Liver (tissue), 9 donors: ENCODE results near the gene CDC6. TPM values are rescaled to one million over a fixed set of nuclear protein-coding genes. Genes with fewer than 3 reads are reported as not detected.
A peak's percentile ranks its signal among the peaks of the same experiment; 100 is the strongest.

Experiments used
- DNase-seq: peaks from one replicate; pipeline ENCODE4 v3.0.0-alpha.2; 2017; ENCODE audit warnings: low spot score
- H3K27ac ChIP-seq, 2 donors: one replicate each; pipeline ENCODE4 v1.7.0; 2013; ENCODE audit warnings: inconsistent platforms in 2 of 2, low read length in 2 of 2, control low read depth in 1 of 2, low read depth in 1 of 2, mild to moderate bottlenecking in 1 of 2
- H3K27me3 ChIP-seq, 4 donors: one replicate each; pipeline versions ENCODE4 v1.6.1 to v1.7.0; 2013; ENCODE audit warnings: low read length in 3 of 4, inconsistent platforms in 1 of 4, mild to moderate bottlenecking in 1 of 4, moderate library complexity in 1 of 4; ENCODE audit not compliant: control insufficient read depth in 4 of 4, insufficient read depth in 4 of 4
- H3K36me3 ChIP-seq, 4 donors: one replicate each; pipeline versions ENCODE4 v1.6.1 to v1.7.0; 2013; ENCODE audit warnings: low read length in 3 of 4, mild to moderate bottlenecking in 3 of 4, low read depth in 1 of 4, moderate library complexity in 1 of 4; ENCODE audit not compliant: control insufficient read depth in 4 of 4, insufficient read depth in 3 of 4
- H3K4me1 ChIP-seq, 4 donors: one replicate each; pipeline versions ENCODE4 v1.6.1 to v1.7.0; 2013; ENCODE audit warnings: low read length in 3 of 4, mild to moderate bottlenecking in 3 of 4, moderate library complexity in 1 of 4; ENCODE audit not compliant: control insufficient read depth in 4 of 4, insufficient read depth in 4 of 4
- H3K4me3 ChIP-seq, 3 donors: one replicate each; pipeline versions ENCODE4 v1.6.1 to v1.7.0; 2013; ENCODE audit warnings: low read length in 3 of 3, control low read depth in 1 of 3, low read depth in 1 of 3, mild to moderate bottlenecking in 1 of 3
- H3K9ac ChIP-seq, 2 donors: one replicate each; pipeline ENCODE4 v1.7.0; 2013; ENCODE audit warnings: low read length in 2 of 2, mild to moderate bottlenecking in 2 of 2, moderate library complexity in 2 of 2, control low read depth in 1 of 2, low read depth in 1 of 2
- H3K9me3 ChIP-seq, 4 donors: one replicate each; pipeline versions ENCODE4 v1.6.1 to v1.7.0; 2013; ENCODE audit warnings: low read length in 3 of 4; ENCODE audit not compliant: control insufficient read depth in 4 of 4
- CTCF ChIP-seq: fragments of 150-350 bp; IDR thresholded peaks from 2 replicates; pipeline ENCODE4 v1.5.1; 2017; ENCODE audit warnings: improper control_type of control experiment, low read depth, low read length; ENCODE audit not compliant: missing input control
- EGR1 ChIP-seq, 2 donors: IDR thresholded peaks; 2 replicates each; pipeline ENCODE4 v1.6.1; 2016 to 2018; ENCODE audit warnings: antibody characterized with exemption in 2 of 2, low read depth in 2 of 2
- FOXA1 ChIP-seq: IDR thresholded peaks from 2 replicates; pipeline ENCODE4 v1.6.1; 2016; ENCODE audit warnings: antibody characterized with exemption
- FOXA2 ChIP-seq: IDR thresholded peaks from 2 replicates; pipeline ENCODE4 v1.6.1; 2016; ENCODE audit warnings: antibody characterized with exemption
- GABPA ChIP-seq, 2 donors: IDR thresholded peaks in 1 of 2; conservative IDR thresholded peaks in 1 of 2; 2 replicates each; pipeline ENCODE4 v1.6.1; 2016; ENCODE audit warnings: antibody characterized with exemption in 2 of 2, mild to moderate bottlenecking in 1 of 2, moderate library complexity in 1 of 2
- HNF4A ChIP-seq, 2 donors: conservative IDR thresholded peaks; 2 replicates each; pipeline ENCODE4 v1.6.1; 2016; ENCODE audit warnings: antibody characterized with exemption in 2 of 2, mild to moderate bottlenecking in 2 of 2
- HNF4G ChIP-seq: IDR thresholded peaks from 2 replicates; pipeline ENCODE4 v1.6.1; 2016; ENCODE audit warnings: antibody characterized with exemption
- JUND ChIP-seq, 2 donors: IDR thresholded peaks; 2 replicates each; pipeline ENCODE4 v1.6.1; 2016; ENCODE audit warnings: antibody characterized with exemption in 2 of 2
- NR2F2 ChIP-seq: IDR thresholded peaks from 2 replicates; pipeline ENCODE4 v1.6.1; 2016; ENCODE audit warnings: antibody characterized with exemption
- RAD21 ChIP-seq, 2 donors: IDR thresholded peaks; 2 replicates each; pipeline ENCODE4 v1.6.1; 2016; ENCODE audit warnings: antibody characterized with exemption in 2 of 2, mild to moderate bottlenecking in 2 of 2
- RXRA ChIP-seq, 2 donors: IDR thresholded peaks; 2 replicates each; pipeline ENCODE4 v1.6.1; 2017 to 2018; ENCODE audit warnings: antibody characterized with exemption in 2 of 2, mild to moderate bottlenecking in 1 of 2
- TAF1 ChIP-seq: conservative IDR thresholded peaks from 2 replicates; pipeline ENCODE4 v1.6.1; 2016; ENCODE audit warnings: antibody characterized with exemption, mild to moderate bottlenecking
- YY1 ChIP-seq: IDR thresholded peaks from 2 replicates; pipeline ENCODE4 v1.6.1; 2016; ENCODE audit warnings: antibody characterized with exemption, mild to moderate bottlenecking
- ZBTB33 ChIP-seq: IDR thresholded peaks from 2 replicates; pipeline ENCODE4 v1.6.1; 2016; ENCODE audit warnings: antibody characterized with exemption
- WGBS: extraction: QIAGEN DNeasy Blood & Tissue Kit; methylation state at CpG from one replicate; pipeline ENCODE4 v1.1.7; 2013; 5-methylcytosine and 5-hydroxymethylcytosine counted together
- polyA plus RNA-seq, 2 donors: library from polyadenylated mRNA; stranded (reverse) in 1 of 2; unstranded in 1 of 2; fragments of 200-250 nt in 1 of 2; fragments of >200 nt in 1 of 2; fragmentation: Nextera tagmentation in 1 of 2; extraction: Ambion mirVana in 1 of 2; gene quantifications; one replicate each; pipeline versions ENCODE4 v1.2.1 to v1.2.3, GENCODE V29; 2013 to 2015
- total RNA-seq, 2 donors: library from RNA; depleted of rRNA; stranded (reverse); fragments of >200 nt; gene quantifications; one replicate each; pipeline ENCODE4 v1.2.3, GENCODE V29; 2014
- TF ChIP-seq, protein P1 (sequence below): IDR thresholded peaks from 2 replicates; pipeline ENCODE4 v1.6.1; 2016; ENCODE audit warnings: antibody characterized with exemption, mild to moderate bottlenecking
- TF ChIP-seq, protein P2 (sequence below): IDR thresholded peaks from 2 replicates; pipeline ENCODE4 v1.6.1; 2016; ENCODE audit warnings: antibody characterized with exemption
- donor health status: healthy.
- donor health status: healthy.
- donor health status: healthy.
- donor health status: healthy.
- donor health status: healthy.

Gene CDC6
- total and polyA plus RNA-seq, 4 donors, result 0.54 to 16.5 (median 2.5) TPM

DNA sequence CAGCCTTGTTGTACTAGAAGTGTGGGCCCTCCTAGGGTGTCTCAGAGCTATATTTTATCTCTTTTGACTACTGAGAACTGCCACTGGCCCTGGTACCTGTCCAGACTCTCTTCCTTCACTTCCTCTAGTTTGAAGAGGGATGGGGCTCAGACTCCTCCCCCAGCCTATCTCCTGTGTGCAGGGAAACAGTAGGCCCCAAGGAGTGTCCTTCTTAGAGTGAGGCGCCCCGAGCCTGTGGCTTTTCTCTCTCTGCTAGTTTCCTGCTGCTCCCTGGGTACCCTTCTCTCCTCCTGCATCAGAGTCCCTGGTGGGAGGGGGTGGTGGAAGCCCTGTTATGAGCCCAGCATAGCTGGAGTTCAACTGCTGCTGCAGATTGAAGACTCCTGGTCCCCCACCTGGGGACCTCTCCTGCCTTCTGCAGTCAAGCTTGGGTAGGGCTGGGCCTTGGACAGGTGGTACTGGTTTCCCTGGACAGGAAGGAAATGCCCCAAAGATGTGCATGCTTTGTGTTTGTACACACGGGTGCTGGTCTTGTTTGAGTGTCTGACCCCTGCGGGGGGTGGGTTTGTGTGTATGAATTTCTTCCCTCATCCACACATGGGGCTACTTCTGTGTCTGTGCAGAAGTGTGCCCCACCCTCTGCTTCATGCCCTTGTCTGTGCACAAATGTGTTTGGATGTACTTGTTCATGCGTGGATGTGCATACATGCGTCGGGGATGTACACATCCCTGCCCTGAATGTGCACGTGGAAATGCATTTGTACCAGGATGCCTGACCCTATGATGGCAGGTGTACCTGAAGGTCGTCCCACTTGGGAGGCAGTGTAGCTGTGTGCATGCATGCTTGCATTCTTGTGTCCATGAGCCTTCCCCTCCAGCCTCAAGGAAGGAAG lies 28.2 kb downstream of the CDC6 start:
- no peaks in the 10 kb centered on the region for H3K36me3 ChIP-seq
- no peak overlapping the region for H3K4me3 ChIP-seq
- no peaks in the 10 kb centered on the region for H3K27me3 ChIP-seq
- no peaks in the 10 kb centered on the region for H3K9me3 ChIP-seq
- DNase-seq, result no peak
- peak overlapping the region in 1 of 2 donors; percentile 22 for H3K9ac ChIP-seq
- TF ChIP-seq JUND (IDR thresholded peaks at IDR 0.05) (no peak), NR2F2 (no peak), RAD21 (IDR thresholded peaks at IDR 0.05) (no peak), HNF4A (conservative IDR thresholded peaks at IDR 0.05) (no peak), HNF4G (no peak), YY1 (no peak), CTCF (no peak), RXRA (IDR thresholded peaks at IDR 0.05) (no peak), EGR1 (IDR thresholded peaks at IDR 0.05; ENCODE audit: low read depth in 2 of 2) (no peak), ZBTB33 (no peak), TAF1 (no peak), GABPA (IDR thresholded peaks at IDR 0.05 in 1 of 2, conservative IDR thresholded peaks at IDR 0.05 in 1 of 2) (no peak), FOXA2 (no peak), FOXA1 (no peak)
- TF ChIP-seq, protein P1, sequence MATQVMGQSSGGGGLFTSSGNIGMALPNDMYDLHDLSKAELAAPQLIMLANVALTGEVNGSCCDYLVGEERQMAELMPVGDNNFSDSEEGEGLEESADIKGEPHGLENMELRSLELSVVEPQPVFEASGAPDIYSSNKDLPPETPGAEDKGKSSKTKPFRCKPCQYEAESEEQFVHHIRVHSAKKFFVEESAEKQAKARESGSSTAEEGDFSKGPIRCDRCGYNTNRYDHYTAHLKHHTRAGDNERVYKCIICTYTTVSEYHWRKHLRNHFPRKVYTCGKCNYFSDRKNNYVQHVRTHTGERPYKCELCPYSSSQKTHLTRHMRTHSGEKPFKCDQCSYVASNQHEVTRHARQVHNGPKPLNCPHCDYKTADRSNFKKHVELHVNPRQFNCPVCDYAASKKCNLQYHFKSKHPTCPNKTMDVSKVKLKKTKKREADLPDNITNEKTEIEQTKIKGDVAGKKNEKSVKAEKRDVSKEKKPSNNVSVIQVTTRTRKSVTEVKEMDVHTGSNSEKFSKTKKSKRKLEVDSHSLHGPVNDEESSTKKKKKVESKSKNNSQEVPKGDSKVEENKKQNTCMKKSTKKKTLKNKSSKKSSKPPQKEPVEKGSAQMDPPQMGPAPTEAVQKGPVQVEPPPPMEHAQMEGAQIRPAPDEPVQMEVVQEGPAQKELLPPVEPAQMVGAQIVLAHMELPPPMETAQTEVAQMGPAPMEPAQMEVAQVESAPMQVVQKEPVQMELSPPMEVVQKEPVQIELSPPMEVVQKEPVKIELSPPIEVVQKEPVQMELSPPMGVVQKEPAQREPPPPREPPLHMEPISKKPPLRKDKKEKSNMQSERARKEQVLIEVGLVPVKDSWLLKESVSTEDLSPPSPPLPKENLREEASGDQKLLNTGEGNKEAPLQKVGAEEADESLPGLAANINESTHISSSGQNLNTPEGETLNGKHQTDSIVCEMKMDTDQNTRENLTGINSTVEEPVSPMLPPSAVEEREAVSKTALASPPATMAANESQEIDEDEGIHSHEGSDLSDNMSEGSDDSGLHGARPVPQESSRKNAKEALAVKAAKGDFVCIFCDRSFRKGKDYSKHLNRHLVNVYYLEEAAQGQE, result no peak
- TF ChIP-seq, protein P2, sequence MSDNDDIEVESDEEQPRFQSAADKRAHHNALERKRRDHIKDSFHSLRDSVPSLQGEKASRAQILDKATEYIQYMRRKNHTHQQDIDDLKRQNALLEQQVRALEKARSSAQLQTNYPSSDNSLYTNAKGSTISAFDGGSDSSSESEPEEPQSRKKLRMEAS, result no peak
- WGBS, result 66% methylated on average over 9 of the region's 9 CpGs
- H3K4me1 ChIP-seq, result peaks cover 45 to 83% (median 74%) of the 10 kb centered on the region in 4 donors
- peak overlapping the region; percentile 78 to 94 for H3K27ac ChIP-seq
